Sigmoid colon (tissue), 7 donors: ENCODE measurements around the gene TSPAN15. TPM values are rescaled to one million over a fixed set of nuclear protein-coding genes. Genes with fewer than 3 reads are reported as not detected.

Experiments
- DNase-seq: peaks from one replicate; pipeline ENCODE4 v3.0.0-alpha.2; 2019
- H3K27ac ChIP-seq, 4 donors: fragments of 200-600 bp; sonication (generic); one replicate each; pipeline ENCODE4 v1.5.1; 2016 to 2019; ENCODE audit warnings: mild to moderate bottlenecking in 1 of 4
- H3K27me3 ChIP-seq, 3 donors: fragments of 200-600 bp; sonication (generic); one replicate each; pipeline ENCODE4 v1.5.1; 2019; ENCODE audit warnings: mild to moderate bottlenecking in 1 of 3
- H3K36me3 ChIP-seq, 4 donors: fragments of 200-600 bp; sonication (generic); one replicate each; pipeline ENCODE4 v1.5.1; 2016 to 2019
- H3K4me1 ChIP-seq, 4 donors: fragments of 200-600 bp; sonication (generic); one replicate each; pipeline ENCODE4 v1.5.1; 2017 to 2019
- H3K4me3 ChIP-seq, 4 donors: fragments of 200-600 bp; sonication (generic); one replicate each; pipeline ENCODE4 v1.5.1; 2017 to 2019; ENCODE audit warnings: mild to moderate bottlenecking in 2 of 4, moderate library complexity in 1 of 4
- H3K9me3 ChIP-seq, 4 donors: fragments of 200-600 bp in 3 of 4; sonication (generic) in 3 of 4; one replicate each; pipeline versions ENCODE4 v1.5.1 to v1.6.1; 2013 to 2019
- CTCF ChIP-seq, 4 experiments: fragments of 450-650 bp in 3 of 4; fragments of 200-600 bp in 1 of 4; IDR thresholded peaks; one replicate each; pipeline ENCODE4 v1.5.1; 2016 to 2019; ENCODE audit warnings: antibody characterized with exemption in 4 of 4, mild to moderate bottlenecking in 3 of 4, moderate library complexity in 2 of 4
- EP300 ChIP-seq, 4 donors: sonication (generic); formaldehyde crosslinking; IDR thresholded peaks; one replicate each; pipeline ENCODE4 v1.6.1; 2017; ENCODE audit warnings: antibody characterized with exemption in 4 of 4
- POLR2A ChIP-seq, 2 donors: fragments of 450-650 bp; IDR thresholded peaks; one replicate each; pipeline ENCODE4 v1.6.1; 2016; ENCODE audit warnings: antibody characterized with exemption in 2 of 2, mild to moderate bottlenecking in 2 of 2, moderate library complexity in 2 of 2
- POLR2AphosphoS5 ChIP-seq, 4 donors: sonication (generic); formaldehyde crosslinking; IDR thresholded peaks; one replicate each; pipeline ENCODE4 v1.6.1; 2017; ENCODE audit warnings: antibody characterized with exemption in 4 of 4
- WGBS, 2 donors: extraction: QIAGEN DNeasy Blood & Tissue Kit; methylation state at CpG; one replicate each; pipeline ENCODE4 v1.1.7; 2013; 5-methylcytosine and 5-hydroxymethylcytosine counted together
- intact Hi-C: fragments of 100-400 bp; cut with DNase I; formaldehyde crosslinking; loops from one replicate; pipeline ENCODE4 v1.15.1; 2023
- polyA plus RNA-seq, 3 donors: library from polyadenylated mRNA; stranded (reverse); fragments of 200-250 nt; gene quantifications; one replicate each; pipeline ENCODE4 v1.2.3, GENCODE V29; 2013
- total RNA-seq, 4 donors: library from RNA; depleted of rRNA; stranded (reverse); fragments of >200 nt; gene quantifications; one replicate each; pipeline ENCODE4 v1.1.0, GENCODE V29; 2016
- donor health status: healthy with polysubstance abuse.
- donor health status: Bipolar disorder and iron deficiency.
- donor health status: healthy.

TSPAN15 gene
- total and polyA plus RNA-seq, 7 donors: 43.0 to 100 (median 70.9) TPM

DNA sequence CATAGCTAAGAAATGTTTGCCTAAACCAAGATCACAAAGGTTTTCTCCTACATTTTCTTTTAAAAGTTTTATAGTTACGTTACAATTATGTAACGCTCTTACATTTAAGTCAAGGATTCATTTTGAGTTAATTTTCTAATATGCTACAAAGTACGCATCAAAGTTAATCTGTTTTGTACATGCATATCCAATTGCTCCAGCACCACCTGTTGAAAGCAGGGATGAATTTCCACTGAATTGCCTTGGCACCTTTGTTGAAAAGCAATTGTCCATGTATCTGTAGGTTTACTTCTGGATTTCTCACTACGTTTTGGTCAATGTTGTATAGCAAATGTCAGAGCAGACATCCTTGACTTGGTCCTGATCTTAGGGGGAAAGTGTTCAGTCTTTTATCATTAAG lies 62.4 kb downstream of the TSPAN15 start:
- Histone ChIP-seq H3K4me3 (no peak overlapping the region), H3K27me3 (no peaks in the 10 kb centered on the region), H3K9me3 (no peaks in the 10 kb centered on the region), H3K4me1 (no peaks in the 10 kb centered on the region), H3K36me3 (peaks cover 0 to 22% (median 4%) of the 10 kb centered on the region in 4 donors), H3K27ac (no peak overlapping the region)
- WGBS, 2 donors: 89 to 91% methylated on average over 4 of the region's 4 CpGs
- intact Hi-C loops: loop anchor here (2.0 to 5.0 kb wide), 2 partner anchors 125 to 276 kb away; no protein-coding TSS in a partner anchor
- no peak for DNase-seq
- no peak for TF ChIP-seq POLR2A (IDR thresholded peaks at IDR 0.05)
- TF ChIP-seq EP300 (IDR thresholded peaks at IDR 0.05): no peak
- no peak for TF ChIP-seq CTCF (IDR thresholded peaks at IDR 0.05)
- TF ChIP-seq POLR2AphosphoS5 (IDR thresholded peaks at IDR 0.05): no peak

GRCh38 chr10:69515699-69516259 lies 64.5 kb downstream of the TSPAN15 start:
- peak; percentile 79 for DNase-seq

GRCh38 chr10:69516316-69516715 lies 65.1 kb downstream of the TSPAN15 start:
- intact Hi-C loops: no loop called here
- H3K4me3 ChIP-seq: no peak overlapping the region
- peaks cover 0 to 22% (median 4%) of the 10 kb centered on the region in 4 donors for H3K36me3 ChIP-seq
- peak; percentile 60 for DNase-seq
- 45 to 53% methylated on average over 3 of the region's 3 CpGs for WGBS, 2 donors
- H3K9me3 ChIP-seq: no peaks in the 10 kb centered on the region
- no peaks in the 10 kb centered on the region for H3K27me3 ChIP-seq
- H3K4me1 ChIP-seq: no peaks in the 10 kb centered on the region
- H3K27ac ChIP-seq: no peak overlapping the region
- TF ChIP-seq POLR2A (IDR thresholded peaks at IDR 0.05) (no peak), EP300 (IDR thresholded peaks at IDR 0.05) (no peak), POLR2AphosphoS5 (IDR thresholded peaks at IDR 0.05) (no peak), CTCF (IDR thresholded peaks at IDR 0.05) (no peak)

More at GRCh38 chr10:69515699-69516259, 64.5 kb downstream of the TSPAN15 start:
- no peaks in the 10 kb centered on the region for H3K4me1 ChIP-seq
- WGBS, 2 donors: 26 to 31% methylated on average over 11 of the region's 11 CpGs
- H3K4me3 ChIP-seq: no peak overlapping the region
- TF ChIP-seq POLR2A (IDR thresholded peaks at IDR 0.05): no peak
- TF ChIP-seq CTCF (IDR thresholded peaks at IDR 0.05): peak; percentile 28 to 64 (median 56)
- H3K27me3 ChIP-seq: no peaks in the 10 kb centered on the region
- peaks cover 0 to 22% (median 4%) of the 10 kb centered on the region in 4 donors for H3K36me3 ChIP-seq
- H3K27ac ChIP-seq: no peak overlapping the region
- no peaks in the 10 kb centered on the region for H3K9me3 ChIP-seq
- intact Hi-C loops: loop anchor here (2.0 kb wide), 1 partner anchor 123 kb away; no protein-coding TSS in a partner anchor

GRCh38 chr10:69516796-69517195 lies 65.5 kb downstream of the TSPAN15 start:
- Histone ChIP-seq H3K9me3 (no peaks in the 10 kb centered on the region), H3K27me3 (no peaks in the 10 kb centered on the region), H3K36me3 (peaks cover 0 to 19% (median 4%) of the 10 kb centered on the region in 4 donors), H3K4me3 (no peak overlapping the region), H3K27ac (no peak overlapping the region), H3K4me1 (no peaks in the 10 kb centered on the region)
- 23 to 60% methylated on average over 4 of the region's 4 CpGs for WGBS, 2 donors
- no peak for TF ChIP-seq POLR2AphosphoS5 (IDR thresholded peaks at IDR 0.05)
- no peak for TF ChIP-seq EP300 (IDR thresholded peaks at IDR 0.05)
- TF ChIP-seq POLR2A (IDR thresholded peaks at IDR 0.05): no peak
- no peak for TF ChIP-seq CTCF (IDR thresholded peaks at IDR 0.05)
- intact Hi-C loops: no loop called here
- DNase-seq: no peak
